Aortic smooth muscle cell (primary cell): ENCODE results near the gene TAS1R1. TPM values are rescaled to one million over a fixed set of nuclear protein-coding genes. Genes with fewer than 3 reads are reported as not detected.

Source experiments
- total RNA-seq: library from RNA; depleted of rRNA; stranded (reverse); fragments of >200 nt; gene quantifications from 2 replicates; pipeline ENCODE4 v1.2.3, GENCODE V29; 2014

TAS1R1 gene
- total RNA-seq: 0.40 and 0.44 TPM in 2 replicates

GRCh38 chr1:6554907-6555778 lies at the start of gene TAS1R1:
Gene TAS1R1, plus strand, starts transcription at chr1:6555307. Its CDS starts 67 bp downstream, at chr1:6555374.

GRCh38 chr1:6554031-6554906 lies 838 bp upstream of the TAS1R1 start, which contains the start of gene NOL9:
Gene NOL9, minus strand, starts transcription at chr1:6554513. Its CDS starts 11 bp downstream, at chr1:6554502.

GRCh38 chr1:6579374-6580118 lies 24.4 kb downstream of the TAS1R1 start, which contains the start of gene ZBTB48:
Gene ZBTB48, plus strand, starts transcription at chr1:6579994. Its CDS starts 616 bp downstream, at chr1:6580610.

GRCh38 chr1:6602669-6603237 lies 47.6 kb downstream of the TAS1R1 start, which contains the start of gene KLHL21:
Gene KLHL21, minus strand, starts transcription at chr1:6602869. Its CDS starts 52 bp downstream, at chr1:6602817.

GRCh38 chr1:6613361-6614018 lies 58.4 kb downstream of the TAS1R1 start, which contains the start of gene PHF13:
Gene PHF13, plus strand, starts transcription at chr1:6613731. Its CDS starts 336 bp downstream, at chr1:6614067.

GRCh38 chr1:6624710-6625583 lies 69.8 kb downstream of the TAS1R1 start, which contains the start of gene THAP3:
Gene THAP3, plus strand, starts transcription at chr1:6624868. Its CDS starts 351 bp downstream, at chr1:6625219.

Other genes with a start within 250 kb of the TAS1R1 start
- gene ACOT7, start 161.5 kb upstream of the TAS1R1 start, total RNA-seq: 82.0 and 83.9 TPM in 2 replicates
- 0.75 and 0.92 TPM in 2 replicates for gene HES2, start 135.4 kb upstream of the TAS1R1 start, total RNA-seq
- gene ESPN, start 130.5 kb upstream of the TAS1R1 start, total RNA-seq: not detected in 2 replicates
- gene TNFRSF25, start 89.1 kb upstream of the TAS1R1 start, total RNA-seq: 5.4 and 7.5 TPM in 2 replicates
- 18.2 and 28.7 TPM in 2 replicates for gene PLEKHG5, start 63.6 kb upstream of the TAS1R1 start, total RNA-seq
- gene NOL9, start 794 bp upstream of the TAS1R1 start, total RNA-seq: 15.3 and 17.0 TPM in 2 replicates
- gene ZBTB48, start 24.7 kb downstream of the TAS1R1 start, total RNA-seq: 16.2 and 16.4 TPM in 2 replicates
- gene KLHL21, start 47.6 kb downstream of the TAS1R1 start, total RNA-seq: 33.8 and 39.5 TPM in 2 replicates
- 12.9 and 13.3 TPM in 2 replicates for gene PHF13, start 58.4 kb downstream of the TAS1R1 start, total RNA-seq
- 17.4 and 18.4 TPM in 2 replicates for gene THAP3, start 69.6 kb downstream of the TAS1R1 start, total RNA-seq
- 47.4 and 49.9 TPM in 2 replicates for gene DNAJC11, start 146.5 kb downstream of the TAS1R1 start, total RNA-seq
- gene CAMTA1, start 230.1 kb downstream of the TAS1R1 start, total RNA-seq: 57.6 and 63.1 TPM in 2 replicates